OCI-M2 (cell line): ENCODE results near the gene S100Z.
A peak's percentile ranks its signal among the peaks of the same experiment; 100 is the strongest.
"Not testable (repeated sequence)": the region's sequence is repeated elsewhere in the genome, so short reads cannot be mapped to it uniquely, and the experiment has no call there.

Source experiments
- DNase-seq: peaks from one replicate; lab custom pipeline; 2025; ENCODE audit not compliant: unreplicated experiment; lab: John Stamatoyannopoulos, UW

The S100Z gene

DNA sequence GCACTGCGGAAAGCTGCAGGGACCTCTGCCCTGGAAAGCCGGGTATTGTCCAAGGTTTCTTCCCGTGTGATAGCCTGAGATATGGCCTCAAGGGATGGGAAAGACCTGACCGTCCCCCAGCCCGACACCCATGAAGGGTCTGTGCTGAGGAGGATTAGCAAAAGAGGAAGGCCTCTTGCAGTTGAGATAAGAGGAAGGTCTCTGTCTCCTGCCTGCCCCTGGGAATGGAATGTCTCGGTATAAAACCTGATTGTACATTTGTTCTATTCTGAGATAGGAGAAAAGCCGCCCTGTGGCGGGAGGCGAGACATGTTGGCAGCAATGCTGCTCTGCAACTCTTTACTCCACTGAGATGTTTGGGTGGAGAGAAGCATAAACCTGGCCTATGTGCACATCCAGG, 95.4 kb downstream of the S100Z start:
- DNase-seq: not testable (repeated sequence)

DNA sequence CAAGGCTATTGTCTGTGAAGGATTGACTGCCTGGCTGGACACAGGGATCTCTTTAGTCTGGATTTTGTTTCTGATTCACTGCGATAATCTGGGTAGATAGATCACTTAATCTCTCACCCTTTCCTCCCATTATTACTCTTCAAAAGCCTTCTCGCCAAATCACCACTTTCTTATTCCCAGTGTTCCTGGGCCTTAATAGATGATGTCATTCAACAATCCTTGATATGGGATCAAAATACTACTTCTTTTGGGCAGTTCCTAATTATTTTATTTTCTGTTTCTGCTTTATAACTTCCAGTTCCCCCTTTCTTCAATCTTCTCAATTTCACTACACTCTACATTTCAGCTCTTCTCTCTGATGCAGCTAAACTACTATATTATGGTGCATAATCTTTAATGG, 96.3 kb downstream of the S100Z start:
- no peak for DNase-seq

DNA sequence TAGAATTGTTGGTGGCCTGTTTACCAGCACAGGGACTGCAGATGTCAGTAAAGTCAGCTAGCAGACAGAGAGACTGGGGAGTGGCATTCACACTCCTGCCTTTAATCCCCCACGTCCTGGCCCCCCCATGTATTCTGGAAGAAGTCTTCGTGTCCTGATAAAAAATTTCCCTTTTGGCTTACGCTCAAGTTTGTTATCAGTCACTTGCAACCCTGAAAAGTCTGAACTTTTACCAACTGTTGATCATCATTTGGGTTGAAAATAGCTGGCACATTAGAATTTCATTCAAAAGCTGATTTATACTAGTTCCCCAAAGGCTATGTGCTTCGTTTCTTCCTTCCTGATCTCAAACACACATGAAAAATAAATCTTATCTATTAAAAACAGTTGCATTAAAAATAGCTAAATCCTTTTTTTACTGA, 97.3 kb downstream of the S100Z start:
- DNase-seq: peak; percentile 39

DNA sequence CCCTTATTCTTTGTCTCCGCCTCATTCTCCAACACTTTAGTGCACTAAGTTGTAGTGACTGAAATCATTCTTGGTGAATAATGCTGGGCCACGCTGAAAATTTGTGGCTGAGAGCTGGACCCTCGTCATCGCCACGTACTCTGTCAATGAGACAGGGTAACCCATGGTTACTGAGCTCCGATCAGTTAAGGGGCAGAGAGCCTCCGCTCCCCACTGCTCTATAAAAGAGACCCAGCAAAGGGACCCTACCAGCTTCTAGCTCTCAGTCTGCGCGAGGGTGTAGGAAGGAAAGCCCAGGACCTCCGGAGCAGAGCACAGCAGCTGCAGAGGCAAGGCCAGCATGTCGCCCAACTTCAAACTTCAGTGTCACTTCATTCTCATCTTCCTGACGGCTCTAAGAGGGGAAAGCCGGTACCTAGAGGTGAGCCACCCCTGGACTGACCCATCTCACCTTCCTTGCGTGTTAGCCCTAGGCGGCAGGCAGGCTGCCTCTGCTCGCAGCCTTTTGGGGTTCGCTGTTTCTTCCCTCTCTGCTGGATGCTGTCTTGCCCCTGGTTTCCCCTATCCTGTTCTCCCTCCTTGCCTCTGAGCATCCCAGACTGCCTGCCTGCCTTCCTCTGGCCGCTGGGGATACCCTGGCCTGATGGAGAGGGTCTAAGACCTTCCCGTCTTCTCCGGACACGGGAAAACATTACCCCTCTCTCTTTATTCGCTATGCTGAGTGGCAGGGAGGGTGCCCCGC, 103.2 kb downstream of the S100Z start, which contains the start of gene CRHBP:
Gene CRHBP, plus strand, starts transcription at position 251 of the 742 bp plus-strand sequence. Its CDS starts 90 bp downstream, at position 341.
- DNase-seq: no peak

DNA sequence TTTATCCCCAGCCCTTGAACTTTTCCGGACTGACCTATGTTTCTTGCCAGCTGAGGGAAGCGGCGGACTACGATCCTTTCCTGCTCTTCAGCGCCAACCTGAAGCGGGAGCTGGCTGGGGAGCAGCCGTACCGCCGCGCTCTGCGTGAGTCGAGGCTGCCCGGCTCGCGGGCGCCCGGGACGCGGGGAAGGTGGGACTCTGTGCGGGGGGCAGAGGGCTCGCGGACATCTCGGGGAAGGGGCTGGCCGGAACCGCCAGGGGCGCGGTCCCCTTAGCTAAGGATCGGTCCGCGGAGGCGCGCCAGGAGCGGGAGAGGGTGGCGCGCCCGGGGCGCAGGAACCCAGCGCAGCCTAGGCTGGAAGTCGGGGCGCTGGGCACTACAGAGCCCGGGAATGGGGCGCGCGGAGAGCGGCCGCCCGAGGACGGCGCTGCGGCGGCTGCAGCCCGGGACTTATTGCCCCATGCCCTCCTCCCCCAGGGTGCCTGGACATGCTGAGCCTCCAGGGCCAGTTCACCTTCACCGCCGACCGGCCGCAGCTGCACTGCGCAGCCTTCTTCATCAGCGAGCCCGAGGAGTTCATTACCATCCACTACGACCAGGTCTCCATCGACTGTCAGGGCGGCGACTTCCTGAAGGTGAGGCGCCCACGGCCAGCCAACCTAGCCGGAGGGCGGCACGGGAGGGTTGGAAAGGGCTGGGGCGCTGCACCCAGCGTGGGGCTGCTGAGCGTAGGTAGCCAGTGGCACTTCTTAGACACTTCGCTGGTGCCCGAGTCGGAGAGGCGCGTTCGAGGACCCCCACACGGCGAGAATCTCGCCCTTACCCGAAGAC, 104.0 kb downstream of the S100Z start:
- no peak for DNase-seq

DNA sequence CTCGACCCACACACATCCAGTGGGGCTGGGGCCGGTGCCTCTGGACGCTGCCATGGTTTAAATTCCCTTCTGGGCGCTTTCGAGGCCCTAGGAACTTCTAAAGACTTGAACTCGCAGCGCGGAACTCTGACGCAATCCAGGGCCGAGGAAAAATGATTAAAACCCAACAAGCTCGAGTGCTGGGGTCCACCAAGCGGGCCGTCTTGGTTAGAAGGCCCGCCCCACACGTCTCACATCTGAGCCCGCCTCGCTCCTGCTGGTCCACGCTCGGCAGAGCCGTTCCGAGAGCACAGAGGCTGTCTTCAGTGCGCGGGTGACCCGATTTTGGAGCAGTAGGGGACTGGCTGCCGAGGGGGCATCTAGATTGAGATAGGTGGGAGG, 104.6 kb downstream of the S100Z start:
- no peak for DNase-seq

DNA sequence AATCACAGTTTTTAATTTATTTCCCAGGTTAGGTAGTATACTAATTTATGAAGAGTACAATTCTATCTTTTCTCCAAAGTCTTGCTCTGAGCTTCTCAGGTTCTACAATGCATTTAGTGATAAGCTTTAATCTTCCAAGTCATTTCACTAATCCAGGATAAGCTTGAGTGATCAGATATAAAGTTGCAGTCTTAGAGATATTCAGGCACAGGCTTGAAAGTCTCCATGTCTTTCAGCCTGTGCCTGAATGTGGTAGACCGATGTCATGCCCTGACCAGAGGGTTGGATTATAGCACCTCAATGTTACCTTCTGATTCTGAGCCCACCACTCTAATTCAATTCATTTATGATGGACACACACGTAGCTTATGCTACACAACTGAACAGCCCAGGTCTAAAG, 106.2 kb downstream of the S100Z start:
- no peak for DNase-seq

DNA sequence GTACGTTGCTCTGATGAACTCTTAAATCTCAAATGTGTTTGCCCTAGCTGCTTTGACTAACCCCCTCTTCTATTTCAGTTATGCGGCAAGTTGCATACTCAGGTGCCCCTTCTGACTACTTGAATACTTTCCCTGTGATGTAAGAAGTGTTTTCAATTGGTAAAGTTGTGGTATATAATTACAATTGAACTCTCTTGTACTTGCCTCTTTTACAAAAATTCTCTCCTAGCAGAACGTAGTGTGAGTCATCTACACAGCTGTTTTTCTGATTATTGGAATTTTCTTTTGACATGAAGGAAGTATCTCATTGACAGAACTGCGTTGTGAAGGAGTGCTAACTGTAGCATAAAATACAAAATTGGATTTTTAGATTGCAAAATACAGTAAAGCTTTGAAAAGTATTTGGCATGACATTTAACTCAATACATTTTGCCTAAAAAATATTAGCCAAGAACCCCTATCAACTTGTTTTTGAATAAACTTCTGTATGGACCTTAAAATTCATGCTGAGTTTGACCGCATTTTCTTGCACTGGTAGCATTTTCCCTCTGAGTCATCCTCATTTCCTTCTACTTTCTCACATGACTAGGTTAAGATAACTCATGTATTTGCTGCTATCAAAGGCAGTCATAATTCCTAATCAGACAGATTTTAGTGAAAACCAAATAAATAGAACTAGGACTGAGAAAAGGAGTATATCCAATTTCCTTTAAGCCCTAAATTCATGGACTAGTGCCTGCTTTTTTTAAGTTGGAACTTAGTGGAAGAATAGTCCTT, 109.4 kb downstream of the S100Z start:
- DNase-seq: no peak

DNA sequence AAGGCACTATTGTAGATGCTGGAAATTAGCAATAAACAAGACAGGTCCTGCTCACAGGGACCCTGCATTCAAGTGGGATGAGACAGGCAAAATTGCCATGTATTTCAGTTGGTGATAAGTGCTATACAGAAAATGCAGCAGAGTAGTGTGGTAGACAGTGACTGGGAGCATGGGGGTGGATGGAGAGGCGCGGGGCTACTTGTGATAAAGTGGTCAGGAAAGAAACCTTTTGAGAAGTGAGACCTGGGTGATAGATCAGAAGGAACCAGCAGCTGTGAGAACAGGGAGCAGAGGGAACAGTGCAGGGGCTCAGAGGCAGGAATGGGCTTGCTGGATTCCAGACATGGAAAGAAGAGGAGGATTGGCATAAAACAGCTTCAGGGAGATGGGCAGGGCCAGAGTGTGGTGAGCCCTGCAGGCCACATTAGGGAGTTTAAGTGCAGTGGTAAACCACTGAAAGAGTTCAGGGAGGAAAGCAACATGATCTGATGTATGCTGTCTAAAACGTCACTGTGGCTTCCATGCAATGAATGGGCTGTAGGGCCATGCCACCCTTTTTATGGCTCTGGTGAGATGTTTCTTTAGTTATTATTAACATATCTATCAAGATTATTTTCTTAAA, 110.3 kb downstream of the S100Z start:
- DNase-seq: no peak

DNA sequence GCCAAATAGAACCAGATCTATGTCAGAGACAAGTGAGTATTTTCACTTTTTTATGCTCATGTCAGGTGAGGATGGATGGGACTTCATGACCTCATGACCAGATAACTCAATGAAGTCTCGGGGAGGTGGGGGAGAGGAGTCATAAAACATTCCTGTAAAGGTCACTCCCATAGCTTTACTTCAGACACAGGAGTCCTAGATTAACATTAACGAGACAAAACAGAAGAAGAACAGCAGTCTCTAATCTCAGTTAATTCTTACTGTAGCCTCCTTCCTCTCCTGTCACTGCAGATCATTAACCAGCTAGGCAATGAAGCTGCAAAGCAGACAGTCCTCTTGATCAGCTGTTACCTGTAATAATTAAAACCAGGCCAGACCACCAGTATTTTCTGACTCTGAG, 114.2 kb downstream of the S100Z start:
- no peak for DNase-seq
